Gastroesophageal sphincter (tissue), 3 donors: ENCODE data around the gene C10orf53.

Experiments
- CTCF ChIP-seq, 4 experiments: fragments of 200-600 bp in 2 of 4; fragments of 450-650 bp in 2 of 4; sonication (generic) in 1 of 4; IDR thresholded peaks; one replicate each; pipeline ENCODE4 v1.5.1; 2017 to 2019; ENCODE audit warnings: antibody characterized with exemption in 4 of 4, mild to moderate bottlenecking in 2 of 4, moderate library complexity in 2 of 4
- EP300 ChIP-seq: sonication (generic); formaldehyde crosslinking; IDR thresholded peaks from one replicate; pipeline ENCODE4 v1.6.1; 2017; ENCODE audit warnings: antibody characterized with exemption, mild to moderate bottlenecking
- POLR2A ChIP-seq, 2 donors: fragments of 450-650 bp; IDR thresholded peaks; one replicate each; pipeline ENCODE4 v1.6.1; 2017; ENCODE audit warnings: antibody characterized with exemption in 2 of 2, mild to moderate bottlenecking in 2 of 2, moderate library complexity in 1 of 2

GRCh38 chr10:49744924-49745605 lies 65.6 kb downstream of the C10orf53 start:
- TF ChIP-seq CTCF (IDR thresholded peaks at IDR 0.05) (no peak), POLR2A (IDR thresholded peaks at IDR 0.05) (no peak), EP300 (no peak)
